Progenitor cell of endocrine pancreas (in vitro differentiated cells): ENCODE measurements around the gene ROPN1L. TPM values are rescaled to one million over a fixed set of nuclear protein-coding genes. Genes with fewer than 3 reads are reported as not detected.

Experiments used
- DNase-seq: peaks from one replicate; pipeline ENCODE4 v3.0.0; 2021; ENCODE audit warnings: low spot score; ENCODE audit not compliant: unreplicated experiment
- H3K27ac Mint-ChIP-seq: 2 replicates; pipeline ENCODE4 v1.8.0; 2021; ENCODE audit warnings: mild to moderate bottlenecking, moderate library complexity, mixed read lengths
- H3K27me3 Mint-ChIP-seq: 2 replicates; pipeline ENCODE4 v1.8.0; 2021; ENCODE audit warnings: mixed read lengths
- H3K36me3 Mint-ChIP-seq: 2 replicates; pipeline ENCODE4 v1.8.0; 2022; ENCODE audit warnings: mixed read lengths; ENCODE audit not compliant: insufficient read depth
- H3K4me1 Mint-ChIP-seq: 2 replicates; pipeline ENCODE4 v1.8.0; 2021; ENCODE audit warnings: low read depth, mixed read lengths
- H3K4me3 Mint-ChIP-seq: 2 replicates; pipeline ENCODE4 v1.8.0; 2021; ENCODE audit warnings: low read depth, mild to moderate bottlenecking, moderate library complexity, mixed read lengths
- H3K9me3 Mint-ChIP-seq: 2 replicates; pipeline ENCODE4 v1.8.0; 2021; ENCODE audit warnings: low read depth, mixed read lengths
- total RNA-seq: library from RNA; stranded (reverse); gene quantifications from 2 replicates; pipeline ENCODE4 v1.2.1, GENCODE V29; 2021
- TF ChIP-seq, protein P1 (sequence below): fragments of 200-600 bp; sonication (generic); IDR thresholded peaks from one replicate; pipeline ENCODE4 v1.5.0; 2021; ENCODE audit warnings: antibody characterized with exemption, mild to moderate bottlenecking; ENCODE audit not compliant: unreplicated experiment

ROPN1L gene
- total RNA-seq, 1 donor from 2014 or later = 0.43 TPM

DNA sequence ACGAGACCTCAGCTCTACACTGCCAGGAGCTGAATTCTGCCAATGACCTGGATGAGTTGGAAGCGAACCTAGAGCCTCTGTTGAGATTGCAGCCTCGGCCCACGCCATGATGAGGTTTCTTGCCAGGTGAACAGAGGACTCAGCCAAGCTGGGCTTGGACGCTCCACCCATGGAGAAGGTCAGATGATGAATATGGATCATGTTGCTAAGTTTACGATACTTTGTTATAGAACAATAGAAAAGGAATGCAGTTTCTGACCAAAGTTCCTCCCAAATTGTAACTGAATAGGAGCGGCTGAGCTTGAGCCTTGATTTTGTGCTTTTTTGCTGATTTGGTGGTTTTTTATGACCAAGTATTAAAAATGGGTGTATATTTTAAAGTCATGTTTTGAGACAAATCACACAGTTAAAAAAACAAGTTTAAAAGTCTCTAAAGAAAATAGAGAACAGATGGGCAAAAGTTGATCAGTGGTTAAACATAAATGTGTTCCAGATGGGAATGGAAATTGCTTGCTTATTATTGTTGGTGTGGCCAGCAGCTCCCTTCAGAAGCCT is 32.9 kb downstream of the ROPN1L start:
- no peaks in the 10 kb centered on the region for H3K4me1 Mint-ChIP-seq
- no peak for DNase-seq
- no peaks in the 10 kb centered on the region for H3K9me3 Mint-ChIP-seq
- peaks cover 24% of the 10 kb centered on the region for H3K27me3 Mint-ChIP-seq
- TF ChIP-seq, protein P1, sequence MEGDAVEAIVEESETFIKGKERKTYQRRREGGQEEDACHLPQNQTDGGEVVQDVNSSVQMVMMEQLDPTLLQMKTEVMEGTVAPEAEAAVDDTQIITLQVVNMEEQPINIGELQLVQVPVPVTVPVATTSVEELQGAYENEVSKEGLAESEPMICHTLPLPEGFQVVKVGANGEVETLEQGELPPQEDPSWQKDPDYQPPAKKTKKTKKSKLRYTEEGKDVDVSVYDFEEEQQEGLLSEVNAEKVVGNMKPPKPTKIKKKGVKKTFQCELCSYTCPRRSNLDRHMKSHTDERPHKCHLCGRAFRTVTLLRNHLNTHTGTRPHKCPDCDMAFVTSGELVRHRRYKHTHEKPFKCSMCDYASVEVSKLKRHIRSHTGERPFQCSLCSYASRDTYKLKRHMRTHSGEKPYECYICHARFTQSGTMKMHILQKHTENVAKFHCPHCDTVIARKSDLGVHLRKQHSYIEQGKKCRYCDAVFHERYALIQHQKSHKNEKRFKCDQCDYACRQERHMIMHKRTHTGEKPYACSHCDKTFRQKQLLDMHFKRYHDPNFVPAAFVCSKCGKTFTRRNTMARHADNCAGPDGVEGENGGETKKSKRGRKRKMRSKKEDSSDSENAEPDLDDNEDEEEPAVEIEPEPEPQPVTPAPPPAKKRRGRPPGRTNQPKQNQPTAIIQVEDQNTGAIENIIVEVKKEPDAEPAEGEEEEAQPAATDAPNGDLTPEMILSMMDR = no peak
- peaks cover 1% of the 10 kb centered on the region for H3K36me3 Mint-ChIP-seq
- H3K4me3 Mint-ChIP-seq = no peak overlapping the region
- H3K27ac Mint-ChIP-seq = no peak overlapping the region

- H3K4me1 Mint-ChIP-seq = peaks cover 4% of the 10 kb centered on the region
- peaks cover 23% of the 10 kb centered on the region for H3K27me3 Mint-ChIP-seq
- no peak overlapping the region for H3K27ac Mint-ChIP-seq
- H3K4me3 Mint-ChIP-seq = no peak overlapping the region
- DNase-seq = no peak
- TF ChIP-seq, protein P1 = no peak
- peaks cover 1% of the 10 kb centered on the region for H3K36me3 Mint-ChIP-seq
- H3K9me3 Mint-ChIP-seq = no peaks in the 10 kb centered on the region
Observed at GRCh38 chr5:10475931-10476676, 34.4 kb downstream of the ROPN1L start.

GRCh38 chr5:10476878-10477277 is 35.2 kb downstream of the ROPN1L start:
- TF ChIP-seq, protein P1 = no peak
- H3K27ac Mint-ChIP-seq = no peak overlapping the region
- no peaks in the 10 kb centered on the region for H3K9me3 Mint-ChIP-seq
- H3K4me3 Mint-ChIP-seq = no peak overlapping the region
- no peak for DNase-seq
- H3K27me3 Mint-ChIP-seq = peaks cover 21% of the 10 kb centered on the region
- H3K4me1 Mint-ChIP-seq = peaks cover 10% of the 10 kb centered on the region
- H3K36me3 Mint-ChIP-seq = peaks cover 1% of the 10 kb centered on the region

DNA sequence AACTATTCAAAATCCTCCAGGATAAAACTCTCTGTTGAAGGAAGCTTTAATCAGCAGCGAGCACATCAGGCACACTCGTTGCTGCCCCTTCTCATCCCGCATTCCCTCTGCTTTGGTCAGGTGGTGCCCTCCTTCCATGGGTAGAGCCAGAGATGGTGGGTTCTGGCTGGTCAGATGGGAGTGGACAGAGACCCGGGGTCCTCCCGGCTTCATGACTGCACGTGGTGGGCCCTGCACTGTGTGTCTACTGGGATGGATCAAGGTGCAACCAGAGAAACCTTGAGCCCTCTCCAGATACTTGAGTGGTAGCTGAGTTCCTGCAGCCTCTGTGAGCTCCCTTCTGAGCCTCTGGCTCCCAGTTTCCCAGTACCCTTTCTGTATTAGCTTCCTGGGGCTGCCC is 36.3 kb downstream of the ROPN1L start:
- Mint-ChIP-seq H3K9me3 (no peaks in the 10 kb centered on the region), H3K27ac (no peak overlapping the region), H3K4me1 (peaks cover 10% of the 10 kb centered on the region), H3K4me3 (no peak overlapping the region), H3K27me3 (peaks cover 26% of the 10 kb centered on the region), H3K36me3 (peaks cover 1% of the 10 kb centered on the region)
- TF ChIP-seq, protein P1 = no peak
- DNase-seq = no peak

DNA sequence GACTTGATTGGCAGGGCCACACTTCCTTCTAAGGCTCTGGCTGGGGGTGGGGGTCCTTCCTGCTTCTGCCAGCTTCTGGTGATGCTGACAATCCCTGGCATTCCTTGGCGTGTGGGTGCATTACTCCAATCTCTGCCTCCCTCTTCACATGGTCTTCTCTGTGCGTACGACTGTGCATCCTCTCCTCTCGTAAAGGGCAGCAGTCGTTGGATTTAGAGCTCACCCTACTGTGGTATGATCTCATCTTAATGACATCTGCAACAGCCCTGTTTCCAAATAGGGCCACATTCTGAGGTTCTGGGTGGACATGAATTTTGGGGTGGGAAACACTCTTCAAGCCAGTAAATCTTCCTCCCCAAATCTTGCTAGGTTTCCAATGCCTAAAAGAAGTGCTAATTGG is 36.8 kb downstream of the ROPN1L start:
- no peaks in the 10 kb centered on the region for H3K9me3 Mint-ChIP-seq
- H3K4me1 Mint-ChIP-seq = peaks cover 10% of the 10 kb centered on the region
- no peak overlapping the region for H3K27ac Mint-ChIP-seq
- TF ChIP-seq, protein P1 = no peak
- peaks cover 28% of the 10 kb centered on the region for H3K27me3 Mint-ChIP-seq
- H3K4me3 Mint-ChIP-seq = no peak overlapping the region
- DNase-seq = no peak
- H3K36me3 Mint-ChIP-seq = peaks cover 1% of the 10 kb centered on the region
